Adrenal gland (tissue), 12 donors: ENCODE data around the gene NXPH3. TPM values are rescaled to one million over a fixed set of nuclear protein-coding genes. Genes with fewer than 3 reads are reported as not detected.

Experiments
- DNase-seq, 7 donors: peaks; one replicate each; pipeline ENCODE4 v3.0.0-alpha.2; 2019 to 2020
- H3K27ac ChIP-seq, 5 donors: fragments of 200-600 bp; sonication (generic) in 4 of 5; 1 replicate in 3 of 5; 2 replicates in 2 of 5; pipeline versions ENCODE4 v1.5.1 to v1.8.0; 2016 to 2020; ENCODE audit warnings: mild to moderate bottlenecking in 1 of 5
- H3K27me3 ChIP-seq: fragments of 200-600 bp; 2 replicates; pipeline ENCODE4 v1.8.0; 2021
- H3K36me3 ChIP-seq, 2 donors: fragments of 200-600 bp; replicated peaks in 1 of 2; 1 replicate in 1 of 2; 2 replicates in 1 of 2; pipeline versions ENCODE4 v1.5.1 to v1.8.0; 2018 to 2022
- H3K4me1 ChIP-seq, 2 donors: fragments of 200-600 bp; replicated peaks in 1 of 2; 1 replicate in 1 of 2; 2 replicates in 1 of 2; pipeline versions ENCODE4 v1.5.1 to v1.8.0; 2018 to 2021
- H3K4me3 ChIP-seq, 4 donors: fragments of 200-600 bp; sonication (generic) in 3 of 4; one replicate each; pipeline ENCODE4 v1.5.1; 2016 to 2018
- H3K9me3 ChIP-seq, 3 donors: fragments of 200-600 bp; sonication (generic) in 1 of 3; replicated peaks in 1 of 3; 1 replicate in 2 of 3; 2 replicates in 1 of 3; pipeline versions ENCODE4 v1.5.1 to v1.8.0; 2016 to 2021
- CTCF ChIP-seq, 6 experiments: fragments of 450-650 bp in 4 of 6; fragments of 200-600 bp in 2 of 6; sonication (generic) in 1 of 6; IDR thresholded peaks; 1 replicate in 5 of 6; 2 replicates in 1 of 6; pipeline versions ENCODE4 v1.5.1 to v1.8.0; 2016 to 2021; ENCODE audit warnings: antibody characterized with exemption in 6 of 6, mild to moderate bottlenecking in 2 of 6, moderate library complexity in 1 of 6
- POLR2A ChIP-seq, 2 donors: fragments of 450-650 bp; IDR thresholded peaks; one replicate each; pipeline ENCODE4 v1.6.1; 2017; ENCODE audit warnings: antibody characterized with exemption in 2 of 2, mild to moderate bottlenecking in 2 of 2, moderate library complexity in 1 of 2
- WGBS, 4 donors: extraction: QIAGEN DNeasy Blood & Tissue Kit in 2 of 4; methylation state at CpG; one replicate each; pipeline versions ENCODE4 v1.1.5 to v1.1.7; 2013 to 2017; 5-methylcytosine and 5-hydroxymethylcytosine counted together
- intact Hi-C, 2 donors: fragments of 100-400 bp; cut with DNase I; formaldehyde crosslinking; loops; one replicate each; pipeline versions ENCODE4 v1.14.1 to v1.15.0; 2022 to 2023
- polyA plus RNA-seq, 3 donors: library from polyadenylated mRNA; stranded (reverse); fragments of 200-250 nt in 2 of 3; fragments of 350-450 nt in 1 of 3; fragmentation: Illumina TruSeq in 1 of 3; extraction: RNeasy Lipid Tissue Mini Kit (QIAGEN cat#74804) in 1 of 3; gene quantifications; one replicate each; pipeline ENCODE4 v1.2.3, GENCODE V29; 2013 to 2014
- total RNA-seq, 9 donors: library from RNA; depleted of rRNA in 4 of 9; stranded (reverse); fragments of >200 nt in 4 of 9; fragments of 120-200 nt in 1 of 9; fragmentation: NEBNext Ultra II Directional in 1 of 9; extraction: Animal tissue kit (Norgen Biotek cat#: 25700) in 1 of 9; gene quantifications; one replicate each; pipeline versions ENCODE4 v1.1.0 to v1.2.4, GENCODE V29; 2013 to 2023
- donor health status: healthy with polysubstance abuse.
- donor health status: Bipolar disorder and iron deficiency.
- donor health status: DM: yes; HTN: yes; CAD: no.
- donor health status: DM: no; HTN: no; CAD: no.
- donor health status: DM: no; HTN: no; CAD: no.
- donor health status: DM: yes; HTN: yes; CAD: no.

Gene NXPH3
- total and polyA plus RNA-seq, 12 donors: 0.30 to 6.1 (median 1.2) TPM

- Histone ChIP-seq H3K36me3 (no peaks in the 10 kb centered on the region), H3K27ac (no peak overlapping the region), H3K4me3 (no peak overlapping the region), H3K9me3 (no peaks in the 10 kb centered on the region), H3K4me1 (no peaks in the 10 kb centered on the region), H3K27me3 (no peaks in the 10 kb centered on the region)
- peak in 1 of 7 donors; percentile 9 for DNase-seq
- WGBS, 4 donors: 73 to 100% (median 76%) methylated on average over 2 to 3 of the region's 3 CpGs
- TF ChIP-seq POLR2A (IDR thresholded peaks at IDR 0.05) (no peak), CTCF (IDR thresholded peaks at IDR 0.05) (no peak)
- intact Hi-C loops: no loop called here
Observed at GRCh38 chr17:49585422-49586027, 9.9 kb downstream of the NXPH3 start.

- no peaks in the 10 kb centered on the region for H3K27me3 ChIP-seq
- peak in 1 of 7 donors; percentile 11 for DNase-seq
- WGBS, 4 donors: 82 to 92% (median 88%) methylated on average over 10 to 12 of the region's 12 CpGs
Observed at GRCh38 chr17:49587366-49588073, 11.8 kb downstream of the NXPH3 start.

GRCh38 chr17:49588312-49588711, 12.6 kb downstream of the NXPH3 start:
- intact Hi-C loops: no loop called here
- no peak overlapping the region for H3K4me3 ChIP-seq
- 52 to 83% (median 82%) methylated on average over 4 to 8 of the region's 8 CpGs for WGBS, 4 donors
- DNase-seq: peak in 1 of 7 donors; percentile 5
- H3K36me3 ChIP-seq: no peaks in the 10 kb centered on the region
- H3K9me3 ChIP-seq: no peaks in the 10 kb centered on the region
- TF ChIP-seq CTCF (IDR thresholded peaks at IDR 0.05) (no peak), POLR2A (IDR thresholded peaks at IDR 0.05) (no peak)
- H3K4me1 ChIP-seq: no peaks in the 10 kb centered on the region
- no peak overlapping the region for H3K27ac ChIP-seq
- H3K27me3 ChIP-seq: no peaks in the 10 kb centered on the region

More at GRCh38 chr17:49587366-49588073, 11.8 kb downstream of the NXPH3 start:
- Histone ChIP-seq H3K4me3 (no peak overlapping the region), H3K36me3 (no peaks in the 10 kb centered on the region), H3K4me1 (no peaks in the 10 kb centered on the region), H3K9me3 (no peaks in the 10 kb centered on the region), H3K27ac (no peak overlapping the region)
- intact Hi-C loops: no loop called here
- no peak for TF ChIP-seq CTCF (IDR thresholded peaks at IDR 0.05)
- TF ChIP-seq POLR2A (IDR thresholded peaks at IDR 0.05): no peak

GRCh38 chr17:49588726-49589576, 13.3 kb downstream of the NXPH3 start:
- intact Hi-C loops: no loop called here
- Histone ChIP-seq H3K27me3 (no peaks in the 10 kb centered on the region), H3K4me3 (no peak overlapping the region), H3K4me1 (no peaks in the 10 kb centered on the region), H3K36me3 (no peaks in the 10 kb centered on the region), H3K9me3 (no peaks in the 10 kb centered on the region), H3K27ac (peak overlapping the region in 1 of 5 donors; percentile 17)
- DNase-seq: no peak
- WGBS, 4 donors: 72 to 78% (median 74%) methylated on average over 6 to 8 of the region's 8 CpGs
- no peak for TF ChIP-seq POLR2A (IDR thresholded peaks at IDR 0.05)
